ENCODE results near the gene TERT. TPM values are rescaled to one million over a fixed set of nuclear protein-coding genes. Genes with fewer than 3 reads are reported as not detected.

The TERT gene
- total RNA-seq, 1 experiment from 2014 or later: 6.1 TPM

- intact Hi-C loops (cut with micrococcal nuclease; ENCODE audit: unreplicated experiment): no loop called here
- Histone ChIP-seq H3K4me1 (no peaks in the 10 kb centered on the region), H3K4me3 (ENCODE audit: low read depth, low read length) (no peak overlapping the region), H3K27me3 (replicated peaks; ENCODE audit: control insufficient read depth, insufficient read depth, low read length) (no peaks in the 10 kb centered on the region; the same call in 1 of the 2 replicates), H3K36me3 (ENCODE audit: control insufficient read depth, insufficient read depth, low read length) (no peaks in the 10 kb centered on the region), H3K9me3 (no peaks in the 10 kb centered on the region)
- Mint-ChIP-seq H3K4me1 (ENCODE audit: low read depth, unreplicated experiment) (no peaks in the 10 kb centered on the region), H3K4me3 (ENCODE audit: unreplicated experiment) (no peak overlapping the region), H3K27ac (ENCODE audit: unreplicated experiment) (no peak overlapping the region), H3K27me3 (ENCODE audit: insufficient read depth, unreplicated experiment) (peaks cover 7% of the 10 kb centered on the region), H3K36me3 (ENCODE audit: insufficient read depth, unreplicated experiment) (peaks cover 4% of the 10 kb centered on the region), H3K9me3 (ENCODE audit: unreplicated experiment) (no peaks in the 10 kb centered on the region)
- ChIA-PET CTCF (no interaction called here), POLR2A (no interaction called here)
- TF ChIP-seq CTCF (IDR thresholded peaks at IDR 0.05; ENCODE audit: insufficient read depth in 1 of 2, low read depth in 1 of 2, low read length in 1 of 2, severe bottlenecking in 1 of 2, unreplicated experiment in 1 of 2): no peak
- no peak for DNase-seq
- BruUV-seq (replicated peaks): no TSS peak
Observed at GRCh38 chr5:1227667-1228066, 67.2 kb downstream of the TERT start.

GRCh38 chr5:1226839-1227581 is 67.9 kb downstream of the TERT start:
- Mint-ChIP-seq H3K4me3 (ENCODE audit: unreplicated experiment) (no peak overlapping the region), H3K4me1 (ENCODE audit: low read depth, unreplicated experiment) (no peaks in the 10 kb centered on the region), H3K9me3 (ENCODE audit: unreplicated experiment) (no peaks in the 10 kb centered on the region), H3K36me3 (ENCODE audit: insufficient read depth, unreplicated experiment) (peaks cover 4% of the 10 kb centered on the region), H3K27me3 (ENCODE audit: insufficient read depth, unreplicated experiment) (peaks cover 7% of the 10 kb centered on the region), H3K27ac (ENCODE audit: unreplicated experiment) (no peak overlapping the region)
- ChIA-PET CTCF (no interaction called here), POLR2A (no interaction called here)
- Histone ChIP-seq H3K4me3 (ENCODE audit: low read depth, low read length) (no peak overlapping the region), H3K9me3 (no peaks in the 10 kb centered on the region), H3K4me1 (no peaks in the 10 kb centered on the region), H3K27me3 (replicated peaks; ENCODE audit: control insufficient read depth, insufficient read depth, low read length) (no peaks in the 10 kb centered on the region; the same call in 1 of the 2 replicates), H3K36me3 (ENCODE audit: control insufficient read depth, insufficient read depth, low read length) (no peaks in the 10 kb centered on the region)
- intact Hi-C loops (cut with micrococcal nuclease; ENCODE audit: unreplicated experiment): no loop called here
- BruUV-seq (replicated peaks): no TSS peak
- DNase-seq: no peak
- TF ChIP-seq CTCF (IDR thresholded peaks at IDR 0.05; ENCODE audit: insufficient read depth in 1 of 2, low read depth in 1 of 2, low read length in 1 of 2, severe bottlenecking in 1 of 2, unreplicated experiment in 1 of 2): no peak

DNA sequence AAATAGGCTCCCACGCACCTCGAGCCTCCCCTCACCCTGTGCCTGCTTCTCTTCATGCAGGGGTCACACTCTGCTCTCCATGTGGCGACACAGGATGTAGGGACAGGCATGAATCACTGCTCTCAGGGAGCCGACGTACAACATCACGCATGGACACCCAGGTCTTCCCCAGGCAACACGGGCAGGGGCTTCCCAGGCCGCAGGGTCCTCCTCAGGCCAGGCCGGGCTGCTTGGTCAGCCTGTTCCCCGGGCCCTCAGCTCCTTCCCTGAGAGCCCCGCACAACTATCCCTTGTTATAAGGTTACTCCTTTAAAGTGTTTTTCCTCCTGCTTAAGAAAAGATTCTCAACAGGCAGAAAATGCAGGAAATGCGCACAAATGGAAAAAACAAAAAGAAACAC is 68.6 kb downstream of the TERT start:
- no TSS peak for BruUV-seq (replicated peaks)

More for the DNA sequence above, 68.6 kb downstream of the TERT start:
- intact Hi-C loops (cut with micrococcal nuclease; ENCODE audit: unreplicated experiment): no loop called here
- TF ChIP-seq CTCF (IDR thresholded peaks at IDR 0.05; ENCODE audit: insufficient read depth in 1 of 2, low read depth in 1 of 2, low read length in 1 of 2, severe bottlenecking in 1 of 2, unreplicated experiment in 1 of 2): no peak
- H3K36me3 ChIP-seq (ENCODE audit: control insufficient read depth, insufficient read depth, low read length): no peaks in the 10 kb centered on the region
- no peak overlapping the region for H3K4me3 Mint-ChIP-seq (ENCODE audit: unreplicated experiment)
- DNase-seq: no peak
- no peak overlapping the region for H3K4me3 ChIP-seq (ENCODE audit: low read depth, low read length)
- H3K27me3 Mint-ChIP-seq (ENCODE audit: insufficient read depth, unreplicated experiment): peaks cover 7% of the 10 kb centered on the region
- H3K27me3 ChIP-seq (replicated peaks; ENCODE audit: control insufficient read depth, insufficient read depth, low read length): no peaks in the 10 kb centered on the region; the same call in 1 of the 2 replicates
- H3K9me3 ChIP-seq: no peaks in the 10 kb centered on the region
- H3K4me1 Mint-ChIP-seq (ENCODE audit: low read depth, unreplicated experiment): no peaks in the 10 kb centered on the region
- peaks cover 4% of the 10 kb centered on the region for H3K36me3 Mint-ChIP-seq (ENCODE audit: insufficient read depth, unreplicated experiment)
- ChIA-PET CTCF (no interaction called here), POLR2A (no interaction called here)
- no peaks in the 10 kb centered on the region for H3K4me1 ChIP-seq
- no peaks in the 10 kb centered on the region for H3K9me3 Mint-ChIP-seq (ENCODE audit: unreplicated experiment)
- no peak overlapping the region for H3K27ac Mint-ChIP-seq (ENCODE audit: unreplicated experiment)

Data from Caco-2 (cell line).